ENCODE measurements around the gene MYBPC2.

Gene MYBPC2

GRCh38 chr19:50501568-50502475 is 69.1 kb downstream of the MYBPC2 start:
- no peak overlapping the region for H3K4me3 Mint-ChIP-seq

DNA sequence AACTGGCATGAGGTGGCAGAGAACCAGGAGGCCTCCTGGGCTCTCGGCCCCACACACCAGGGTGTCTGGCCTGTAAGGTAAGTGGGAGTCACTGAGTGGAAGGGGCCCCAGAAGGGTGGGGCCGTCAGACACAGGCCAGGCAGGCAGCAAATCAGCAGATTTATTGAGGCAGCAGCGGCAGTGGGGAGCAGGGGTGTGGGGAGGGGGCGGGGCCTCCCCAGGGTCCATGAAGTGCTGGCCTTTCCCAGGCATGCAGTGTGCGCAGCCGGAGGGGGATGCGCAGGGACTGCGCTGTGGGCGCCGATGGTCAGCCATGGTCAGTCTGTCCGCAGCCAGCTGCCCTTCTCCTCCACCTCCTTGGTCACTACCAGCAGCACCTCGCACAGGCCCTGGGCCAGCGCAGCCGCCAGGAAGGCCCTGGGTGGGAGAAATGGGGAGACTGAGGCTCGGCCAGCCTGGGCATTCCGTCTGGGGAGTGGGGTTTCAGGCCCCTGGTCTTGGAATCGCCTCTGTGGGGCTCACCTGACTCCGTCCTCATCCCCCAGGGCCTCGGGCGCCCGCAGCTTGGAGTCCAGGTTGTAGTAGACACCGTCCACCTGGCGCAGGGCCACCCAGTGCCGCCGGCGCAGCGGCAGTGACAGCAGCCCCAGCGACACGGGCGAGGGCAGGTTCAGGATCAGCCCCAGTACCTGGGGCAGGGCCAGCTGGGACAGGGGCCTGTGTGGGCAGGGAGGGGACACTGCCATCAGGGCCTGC is 73.3 kb downstream of the MYBPC2 start:
- H3K4me3 Mint-ChIP-seq = no peak overlapping the region
- no peaks in the 10 kb centered on the region for H3K9me3 Mint-ChIP-seq
- no peak overlapping the region for H3K27ac Mint-ChIP-seq
- peaks cover 2% of the 10 kb centered on the region for H3K36me3 Mint-ChIP-seq
- no peaks in the 10 kb centered on the region for H3K27me3 Mint-ChIP-seq
- H3K4me1 Mint-ChIP-seq = peaks cover 5% of the 10 kb centered on the region

More at GRCh38 chr19:50501568-50502475, 69.1 kb downstream of the MYBPC2 start:
- Mint-ChIP-seq H3K27ac (no peak overlapping the region), H3K27me3 (no peaks in the 10 kb centered on the region), H3K4me1 (no peaks in the 10 kb centered on the region), H3K9me3 (no peaks in the 10 kb centered on the region), H3K36me3 (peaks cover 1% of the 10 kb centered on the region)

- Mint-ChIP-seq H3K4me3 (no peak overlapping the region), H3K36me3 (peaks cover 2% of the 10 kb centered on the region), H3K4me1 (peaks cover 10% of the 10 kb centered on the region), H3K27ac (no peak overlapping the region), H3K9me3 (no peaks in the 10 kb centered on the region), H3K27me3 (no peaks in the 10 kb centered on the region)
These were observed 74.0 kb downstream of the MYBPC2 start for GRCh38 chr19:50506700-50507099.

- Mint-ChIP-seq H3K27ac (no peak overlapping the region), H3K36me3 (peaks cover 2% of the 10 kb centered on the region), H3K4me3 (no peak overlapping the region), H3K4me1 (peaks cover 13% of the 10 kb centered on the region), H3K27me3 (no peaks in the 10 kb centered on the region), H3K9me3 (no peaks in the 10 kb centered on the region)
These were observed 74.7 kb downstream of the MYBPC2 start for GRCh38 chr19:50507376-50507775.

DNA sequence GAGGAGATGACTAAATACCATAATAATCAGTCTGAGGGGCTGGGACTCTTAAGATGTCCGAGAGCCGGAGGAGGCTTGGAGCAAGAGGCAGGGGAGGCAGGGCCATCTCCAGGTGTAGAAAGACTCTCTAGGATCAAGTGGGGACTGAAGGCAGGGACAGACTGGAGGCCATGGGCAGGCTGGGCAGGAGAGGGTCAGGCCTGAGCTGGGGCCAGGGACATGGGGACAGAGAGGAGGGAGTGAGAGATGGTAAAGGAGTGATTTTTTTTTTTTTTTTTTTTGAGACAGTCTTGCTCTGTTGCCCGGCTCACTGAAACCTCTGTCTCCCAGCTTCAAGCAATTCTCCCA is 76.1 kb downstream of the MYBPC2 start:
- Mint-ChIP-seq H3K36me3 (peaks cover 2% of the 10 kb centered on the region), H3K4me1 (peaks cover 13% of the 10 kb centered on the region), H3K27me3 (no peaks in the 10 kb centered on the region), H3K9me3 (no peaks in the 10 kb centered on the region), H3K4me3 (peak overlapping the region; percentile 51), H3K27ac (peak overlapping the region; percentile 77)

- Mint-ChIP-seq H3K27me3 (no peaks in the 10 kb centered on the region), H3K27ac (peak overlapping the region; percentile 30), H3K4me1 (peaks cover 13% of the 10 kb centered on the region), H3K4me3 (peak overlapping the region; percentile 64), H3K9me3 (no peaks in the 10 kb centered on the region), H3K36me3 (peaks cover 2% of the 10 kb centered on the region)
These were observed 76.7 kb downstream of the MYBPC2 start for GRCh38 chr19:50509366-50509765.

GRCh38 chr19:50510121-50510670 is 77.5 kb downstream of the MYBPC2 start:
- peak overlapping the region; percentile 99 for H3K27ac Mint-ChIP-seq
- H3K36me3 Mint-ChIP-seq = peaks cover 2% of the 10 kb centered on the region
- peaks cover 13% of the 10 kb centered on the region for H3K4me1 Mint-ChIP-seq
- no peaks in the 10 kb centered on the region for H3K27me3 Mint-ChIP-seq
- no peaks in the 10 kb centered on the region for H3K9me3 Mint-ChIP-seq
- peak overlapping the region; percentile 95 for H3K4me3 Mint-ChIP-seq

- Mint-ChIP-seq H3K27ac (peak overlapping the region; percentile 99), H3K4me1 (peaks cover 13% of the 10 kb centered on the region), H3K36me3 (peaks cover 2% of the 10 kb centered on the region), H3K27me3 (no peaks in the 10 kb centered on the region), H3K4me3 (peak overlapping the region; percentile 95), H3K9me3 (no peaks in the 10 kb centered on the region)
These were observed 78.0 kb downstream of the MYBPC2 start for GRCh38 chr19:50510700-50511068.

DNA sequence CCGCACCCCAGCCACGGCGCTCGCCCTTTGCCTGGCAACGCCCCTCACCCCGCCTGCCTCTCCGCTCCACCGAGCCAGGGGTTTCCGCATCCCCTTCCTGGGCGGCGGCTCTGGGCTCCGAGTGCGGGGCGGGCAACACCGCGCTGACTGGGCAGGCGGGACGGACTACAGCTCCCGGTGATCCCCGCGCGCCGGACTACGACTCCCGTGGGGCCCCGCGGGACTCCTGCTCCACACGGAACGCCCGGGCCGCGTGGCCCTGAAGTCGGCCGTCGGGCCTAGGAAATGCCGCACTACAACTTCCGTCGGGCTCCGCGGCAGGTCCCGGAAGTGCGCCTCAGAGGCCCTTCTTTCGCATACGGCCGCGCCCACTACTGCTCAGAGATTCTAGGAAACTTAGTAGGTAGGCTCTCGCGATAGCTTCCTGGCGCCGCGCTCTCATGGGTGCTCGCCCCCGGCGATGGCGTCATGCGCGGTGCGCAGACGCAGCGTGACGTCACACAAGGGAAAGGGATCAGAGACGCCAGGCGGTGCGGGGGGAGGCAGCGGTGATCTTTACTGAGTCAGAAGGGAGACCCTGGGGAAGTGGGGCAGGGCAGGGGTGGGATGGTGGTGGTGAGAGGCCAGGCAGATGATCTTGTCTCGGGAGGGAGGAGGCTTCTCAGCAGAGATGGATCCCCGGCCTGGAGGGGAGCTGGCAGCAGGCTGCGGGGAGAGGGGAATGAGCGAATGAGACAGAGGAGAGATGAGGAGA is 78.6 kb downstream of the MYBPC2 start, which contains the start of gene JOSD2:
JOSD2 (minus strand) TSS at position 123 of the 754 bp plus-strand sequence. CDS start 760 bp downstream, outside the sequence.
- H3K4me1 Mint-ChIP-seq = peaks cover 13% of the 10 kb centered on the region
- H3K4me3 Mint-ChIP-seq = peak within 1 kb of the TSS; percentile 95
- no peaks in the 10 kb centered on the region for H3K27me3 Mint-ChIP-seq
- H3K27ac Mint-ChIP-seq = peak within 1 kb of the TSS; percentile 99
- H3K9me3 Mint-ChIP-seq = no peaks in the 10 kb centered on the region
- H3K36me3 Mint-ChIP-seq = peaks cover 2% of the 10 kb centered on the region

DNA sequence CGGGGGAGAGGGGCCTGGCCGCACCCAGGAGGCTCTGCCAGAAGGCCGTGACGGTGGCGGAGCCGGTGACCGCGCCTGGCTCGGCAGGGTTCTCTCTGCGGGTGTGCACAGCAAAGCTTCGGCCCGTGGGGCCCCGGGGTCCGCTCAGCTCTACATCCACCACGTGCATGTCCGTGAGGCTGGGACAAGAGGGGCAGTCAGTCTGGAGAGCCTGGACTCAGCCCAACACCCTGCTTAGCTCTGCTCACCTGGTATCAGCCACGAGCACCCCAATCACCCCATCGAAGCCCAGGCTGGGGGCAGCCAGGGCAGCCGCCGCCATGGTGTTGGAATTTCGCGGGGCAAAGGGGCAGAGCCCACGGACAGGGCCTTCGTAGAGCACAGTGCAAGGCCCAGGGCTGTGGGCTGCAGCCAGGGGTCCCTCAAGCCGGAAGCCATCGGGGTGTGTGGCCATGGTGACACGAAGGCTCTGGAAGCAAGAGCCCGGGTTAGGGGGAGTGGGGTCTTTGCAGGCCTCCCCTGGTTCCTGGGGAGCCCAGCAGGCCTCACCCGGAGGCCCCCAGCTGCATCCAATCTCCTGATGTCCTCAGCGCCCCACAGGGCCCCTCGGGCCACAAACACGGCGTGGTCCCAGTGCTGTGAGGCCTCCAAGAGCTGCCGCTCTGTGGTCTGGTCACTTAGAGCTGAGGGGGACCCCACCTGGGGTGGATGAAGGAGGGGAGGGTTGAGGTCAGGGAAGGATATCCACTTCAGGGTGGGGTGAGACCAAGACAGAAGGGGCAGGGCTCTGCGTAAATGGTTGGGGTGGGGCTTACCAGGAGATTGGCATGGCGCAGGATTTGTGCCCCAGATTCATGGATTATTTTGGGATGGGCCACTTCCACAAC is 79.7 kb downstream of the MYBPC2 start:
- no peak overlapping the region for H3K27ac Mint-ChIP-seq
- H3K27me3 Mint-ChIP-seq = no peaks in the 10 kb centered on the region
- peaks cover 2% of the 10 kb centered on the region for H3K36me3 Mint-ChIP-seq
- no peaks in the 10 kb centered on the region for H3K9me3 Mint-ChIP-seq
- H3K4me1 Mint-ChIP-seq = peaks cover 13% of the 10 kb centered on the region
- peak overlapping the region; percentile 95 for H3K4me3 Mint-ChIP-seq

DNA sequence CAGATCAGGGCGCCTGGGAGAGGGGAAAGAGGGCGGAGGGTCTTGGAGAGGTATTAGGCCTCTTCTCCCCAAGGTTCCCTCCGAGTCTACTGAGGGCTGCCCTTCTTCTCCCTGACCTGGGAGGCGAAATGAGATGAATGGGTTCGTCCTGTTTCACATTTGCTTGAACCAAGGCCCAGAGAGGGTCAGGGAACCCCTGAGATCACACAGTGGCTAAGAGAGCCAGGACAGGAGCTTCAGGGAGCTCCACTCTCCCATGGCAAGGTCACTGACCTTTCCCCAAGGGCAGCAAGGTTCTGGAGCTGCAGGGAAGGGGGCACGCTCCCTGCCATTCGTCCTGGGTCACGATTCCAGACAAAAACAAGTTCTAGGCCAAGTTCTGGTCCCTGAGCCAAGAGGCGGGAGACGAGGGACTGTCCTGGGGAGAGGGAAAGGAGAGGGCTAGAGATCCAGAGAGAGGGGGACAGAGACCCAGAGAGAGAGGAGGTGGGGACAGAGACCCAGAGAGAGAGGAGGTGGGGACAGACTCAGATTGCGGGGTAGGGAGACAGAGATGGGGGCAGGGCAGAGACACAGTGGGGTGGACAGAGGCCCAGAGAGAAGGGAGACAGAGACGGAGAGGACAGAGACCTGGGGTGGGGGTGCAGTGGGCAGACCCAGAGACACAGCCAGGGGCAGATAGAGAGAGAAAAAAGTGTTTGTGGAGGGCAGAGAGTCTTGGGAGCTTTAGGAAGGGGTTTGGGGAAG is 80.5 kb downstream of the MYBPC2 start:
- Mint-ChIP-seq H3K4me3 (no peak overlapping the region), H3K9me3 (no peaks in the 10 kb centered on the region), H3K27ac (no peak overlapping the region), H3K36me3 (peaks cover 2% of the 10 kb centered on the region), H3K27me3 (no peaks in the 10 kb centered on the region), H3K4me1 (peaks cover 13% of the 10 kb centered on the region)

- H3K27me3 Mint-ChIP-seq = no peaks in the 10 kb centered on the region
These were observed 81.2 kb downstream of the MYBPC2 start, which contains the start of gene ASPDH for GRCh38 chr19:50513746-50514345. ASPDH (minus strand) TSS chr19:50513913; CDS start chr19:50513823, 90 bp downstream.

DNA sequence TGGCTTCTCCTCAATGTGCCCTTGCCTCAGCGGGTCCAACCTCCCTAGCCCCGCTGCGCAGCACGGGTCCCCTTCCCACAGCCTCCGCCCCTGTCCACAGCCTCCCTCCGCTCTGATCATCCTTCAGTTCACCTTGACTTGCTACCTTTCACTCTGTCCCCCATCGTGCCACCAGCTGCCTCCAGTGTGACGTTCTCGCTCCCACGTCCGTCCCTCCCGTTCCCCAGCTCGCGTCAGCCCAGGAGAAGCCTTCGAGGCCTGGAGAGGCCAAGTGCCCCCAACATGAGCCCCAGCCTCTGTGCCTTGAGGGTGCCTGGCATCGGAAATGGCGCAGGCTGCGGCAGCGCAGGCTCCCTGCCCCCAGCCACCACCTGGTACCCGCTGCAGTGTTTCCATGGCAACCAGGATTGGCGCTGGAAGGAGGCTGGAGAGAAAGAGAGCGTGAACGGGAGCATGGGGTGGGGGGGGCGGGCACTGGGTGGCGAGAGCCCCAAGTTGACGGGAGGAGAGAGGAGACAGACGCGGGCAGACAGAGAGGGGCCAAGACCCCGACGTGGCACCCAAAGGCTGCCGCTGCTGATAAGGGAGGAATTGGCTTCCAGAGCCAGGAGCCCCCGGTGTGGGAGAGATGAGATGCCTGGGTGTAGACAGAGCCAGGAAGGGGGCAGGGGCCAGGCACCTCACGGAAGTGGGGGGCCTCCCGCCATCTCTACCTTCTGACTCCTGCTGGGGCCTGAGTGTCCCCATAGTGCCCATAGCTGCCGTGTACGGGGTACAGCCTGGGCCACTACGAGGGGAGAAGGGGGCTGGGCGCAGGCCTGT is 81.9 kb downstream of the MYBPC2 start:
- Mint-ChIP-seq H3K27ac (no peak overlapping the region), H3K36me3 (no peaks in the 10 kb centered on the region), H3K9me3 (no peaks in the 10 kb centered on the region), H3K27me3 (no peaks in the 10 kb centered on the region), H3K4me1 (peaks cover 13% of the 10 kb centered on the region), H3K4me3 (peak overlapping the region; percentile 8)

More at GRCh38 chr19:50513746-50514345, 81.2 kb downstream of the MYBPC2 start, which contains the start of gene ASPDH:
- Mint-ChIP-seq H3K27ac (no peak within 1 kb of the TSS), H3K4me1 (peaks cover 13% of the 10 kb centered on the region), H3K4me3 (peak within 1 kb of the TSS; percentile 8), H3K36me3 (peaks cover under 1% of the 10 kb centered on the region), H3K9me3 (no peaks in the 10 kb centered on the region)
